GM21381 (cell line): ENCODE data around the gene ATAD3A.
"Not testable (repeated sequence)": the region's sequence is repeated elsewhere in the genome, so short reads cannot be mapped to it uniquely, and the experiment has no call there.

Source experiments
- ATAC-seq: cut with Tn5 transposase; IDR thresholded peaks from one replicate; pipeline ENCODE4 v1.9.1; 2021; ENCODE audit warnings: mild to moderate bottlenecking, moderate library complexity; ENCODE audit not compliant: unreplicated experiment

ATAD3A gene

DNA sequence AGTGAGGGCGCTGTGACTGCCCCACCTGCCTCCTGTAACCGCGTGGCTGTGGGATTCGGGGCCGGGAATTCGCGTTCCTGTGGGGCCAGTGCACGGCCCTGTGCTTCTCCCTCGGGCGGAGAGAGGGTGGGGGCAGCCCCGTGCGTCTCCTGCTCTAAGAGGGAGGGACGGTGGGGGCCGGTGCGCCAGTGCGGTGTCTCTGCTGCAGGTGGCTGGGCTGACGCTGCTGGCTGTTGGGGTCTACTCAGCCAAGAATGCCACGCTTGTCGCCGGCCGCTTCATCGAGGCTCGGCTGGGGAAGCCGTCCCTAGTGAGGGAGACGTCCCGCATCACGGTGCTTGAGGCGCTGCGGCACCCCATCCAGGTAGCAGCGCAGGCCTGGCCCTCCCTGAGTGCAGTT lies 10.6 kb downstream of the ATAD3A start:
- ATAC-seq, result not testable (repeated sequence)

- not testable (repeated sequence) for ATAC-seq
These were observed 11.3 kb downstream of the ATAD3A start for GRCh38 chr1:1523226-1523625.

DNA sequence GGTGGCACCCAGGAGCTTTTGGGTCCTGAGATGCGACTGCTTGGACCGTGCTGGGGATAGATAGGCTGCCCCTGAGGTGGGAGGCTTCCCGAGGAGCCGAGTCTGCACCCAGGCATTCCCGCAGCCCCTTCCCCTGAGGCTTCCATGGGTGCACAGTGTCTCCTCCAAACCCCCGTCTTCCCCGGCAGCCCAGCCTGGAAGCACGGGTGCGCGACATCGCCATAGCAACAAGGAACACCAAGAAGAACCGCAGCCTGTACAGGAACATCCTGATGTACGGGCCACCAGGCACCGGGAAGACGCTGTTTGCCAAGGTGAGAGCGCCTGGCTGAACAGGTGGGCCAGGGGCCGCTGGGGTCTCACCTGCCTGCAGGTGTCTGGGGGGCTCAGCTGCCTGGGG lies 11.7 kb downstream of the ATAD3A start:
- not testable (repeated sequence) for ATAC-seq

DNA sequence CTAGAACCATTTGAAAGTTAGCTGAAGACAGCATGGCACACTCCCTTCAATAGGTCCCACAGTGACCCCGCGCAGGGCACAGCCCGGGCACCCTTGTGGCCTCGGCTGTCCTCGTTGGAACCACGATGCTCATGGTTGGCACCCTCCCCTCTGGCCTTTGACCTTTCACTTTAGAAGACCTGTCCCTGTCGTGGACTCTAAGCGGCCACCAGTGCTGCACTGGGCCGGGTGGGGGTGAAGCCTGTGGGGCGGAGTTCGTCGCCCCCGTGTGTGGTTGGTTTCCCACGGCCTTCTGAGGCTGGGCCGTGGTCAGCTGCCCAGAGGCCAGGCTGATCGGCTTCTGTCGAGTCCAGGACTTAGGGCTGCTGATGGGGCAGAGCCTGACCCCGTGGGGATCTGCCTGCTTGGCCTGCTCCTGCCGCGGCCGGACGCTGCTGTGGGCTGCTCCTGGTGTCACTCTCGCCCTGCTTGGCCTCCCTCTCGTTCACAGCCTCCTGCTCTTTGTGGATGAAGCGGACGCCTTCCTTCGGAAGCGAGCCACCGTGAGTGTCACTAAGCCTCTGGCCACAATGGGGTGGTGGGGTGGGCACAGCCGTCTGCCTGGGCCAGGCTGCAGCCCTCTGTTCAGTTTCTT lies 12.9 kb downstream of the ATAD3A start:
- not testable (repeated sequence) for ATAC-seq

DNA sequence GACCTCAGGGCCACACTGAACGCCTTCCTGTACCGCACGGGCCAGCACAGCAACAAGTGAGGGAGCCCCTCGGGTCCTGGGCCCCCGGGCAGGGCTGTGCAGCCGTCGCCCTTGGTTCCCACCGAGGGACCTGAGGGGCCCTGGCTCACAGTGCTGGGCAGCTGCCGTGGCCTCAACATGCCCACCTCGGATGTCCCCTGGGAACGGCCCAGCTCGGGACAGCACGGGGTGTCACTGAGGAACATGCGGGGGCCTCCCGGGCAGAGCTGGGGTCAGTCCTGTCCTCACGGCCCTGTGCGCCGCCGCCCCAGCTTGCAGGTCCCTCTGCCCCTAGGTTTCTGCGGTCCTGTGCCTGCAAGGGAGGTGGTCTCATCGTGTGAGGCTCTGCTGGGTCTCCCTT lies 14.5 kb downstream of the ATAD3A start:
- not testable (repeated sequence) for ATAC-seq

DNA sequence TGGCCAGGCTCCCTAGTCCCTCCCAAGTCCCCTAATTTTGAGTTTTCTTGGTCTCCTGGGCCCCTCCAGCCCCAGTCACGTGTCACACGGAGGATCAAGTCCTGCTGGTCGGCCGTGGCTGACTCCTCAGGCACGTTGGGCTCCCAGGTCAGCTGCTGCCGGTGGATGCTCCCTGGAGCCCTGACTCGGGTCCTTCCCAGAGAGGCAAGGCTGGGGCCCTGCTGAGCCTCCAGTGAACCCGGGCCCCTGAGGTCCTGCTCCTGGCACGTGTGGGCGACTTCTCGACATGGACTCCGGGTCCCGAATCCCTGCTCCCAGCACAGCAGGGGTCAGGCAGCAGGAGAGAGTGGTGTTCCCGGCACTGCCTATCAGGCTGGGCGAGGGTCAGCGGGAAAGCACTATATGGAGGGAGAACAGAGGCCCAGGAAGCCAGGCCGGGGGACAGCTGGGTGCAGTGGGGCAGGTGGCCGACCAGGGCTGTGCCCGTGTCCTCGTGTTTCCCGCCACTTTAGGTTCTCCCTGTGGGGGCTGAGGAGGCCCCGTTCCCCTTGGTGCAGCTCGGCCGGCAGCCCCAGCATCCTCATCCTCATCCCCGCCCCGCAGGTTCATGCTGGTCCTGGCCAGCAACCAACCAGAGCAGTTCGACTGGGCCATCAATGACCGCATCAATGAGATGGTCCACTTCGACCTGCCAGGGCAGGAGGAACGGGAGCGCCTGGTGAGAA lies 15.3 kb downstream of the ATAD3A start:
- no peak for ATAC-seq

GRCh38 chr1:1528301-1529267 lies 16.6 kb downstream of the ATAD3A start:
- no peak for ATAC-seq

- no peak for ATAC-seq
These were observed 17.4 kb downstream of the ATAD3A start for GRCh38 chr1:1529321-1529720.

- ATAC-seq, result no peak
These were observed 18.0 kb downstream of the ATAD3A start for GRCh38 chr1:1529936-1530335.

DNA sequence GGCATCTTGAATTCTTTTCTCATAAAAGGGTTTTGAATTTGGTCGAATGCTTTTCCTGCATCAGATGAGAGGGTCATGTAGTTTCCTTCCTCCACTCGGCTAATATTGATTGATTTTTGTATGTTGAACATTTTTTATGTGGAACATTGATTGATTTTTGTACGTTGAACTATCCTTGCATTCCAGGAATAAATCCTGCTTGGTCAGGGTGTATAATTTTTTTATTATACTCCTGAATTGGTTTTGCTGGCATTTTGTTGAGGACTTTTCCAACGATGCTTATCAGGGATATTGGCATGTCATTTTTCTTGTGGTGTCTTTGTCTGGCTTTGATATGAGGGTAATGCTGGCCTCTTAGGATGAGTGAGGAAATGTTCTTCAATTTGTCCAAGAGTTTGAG lies 20.0 kb downstream of the ATAD3A start:
- ATAC-seq, result no peak

GRCh38 chr1:1533176-1533893 lies 21.4 kb downstream of the ATAD3A start:
- not testable (repeated sequence) for ATAC-seq

DNA sequence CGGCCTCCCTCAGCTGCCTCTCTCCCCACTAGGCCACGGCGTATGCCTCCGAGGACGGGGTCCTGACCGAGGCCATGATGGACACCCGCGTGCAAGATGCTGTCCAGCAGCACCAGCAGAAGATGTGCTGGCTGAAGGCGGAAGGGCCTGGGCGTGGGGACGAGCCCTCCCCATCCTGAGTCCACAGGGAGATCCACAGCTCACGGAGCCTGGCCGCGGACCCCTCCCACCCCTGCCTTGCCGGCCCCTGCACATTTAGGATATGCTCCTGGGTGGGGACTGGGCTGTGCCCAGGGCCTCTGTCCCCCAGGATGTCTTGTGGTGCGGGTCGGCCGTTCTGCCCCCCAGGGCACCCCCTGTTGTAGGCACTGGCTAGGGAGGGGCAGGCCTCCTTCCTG lies 21.9 kb downstream of the ATAD3A start:
- ATAC-seq, result not testable (repeated sequence)

- ATAC-seq, result no peak
These were observed 22.6 kb downstream of the ATAD3A start for GRCh38 chr1:1534401-1535154.

GRCh38 chr1:1535201-1536018 lies 23.4 kb downstream of the ATAD3A start:
- ATAC-seq, result no peak

DNA sequence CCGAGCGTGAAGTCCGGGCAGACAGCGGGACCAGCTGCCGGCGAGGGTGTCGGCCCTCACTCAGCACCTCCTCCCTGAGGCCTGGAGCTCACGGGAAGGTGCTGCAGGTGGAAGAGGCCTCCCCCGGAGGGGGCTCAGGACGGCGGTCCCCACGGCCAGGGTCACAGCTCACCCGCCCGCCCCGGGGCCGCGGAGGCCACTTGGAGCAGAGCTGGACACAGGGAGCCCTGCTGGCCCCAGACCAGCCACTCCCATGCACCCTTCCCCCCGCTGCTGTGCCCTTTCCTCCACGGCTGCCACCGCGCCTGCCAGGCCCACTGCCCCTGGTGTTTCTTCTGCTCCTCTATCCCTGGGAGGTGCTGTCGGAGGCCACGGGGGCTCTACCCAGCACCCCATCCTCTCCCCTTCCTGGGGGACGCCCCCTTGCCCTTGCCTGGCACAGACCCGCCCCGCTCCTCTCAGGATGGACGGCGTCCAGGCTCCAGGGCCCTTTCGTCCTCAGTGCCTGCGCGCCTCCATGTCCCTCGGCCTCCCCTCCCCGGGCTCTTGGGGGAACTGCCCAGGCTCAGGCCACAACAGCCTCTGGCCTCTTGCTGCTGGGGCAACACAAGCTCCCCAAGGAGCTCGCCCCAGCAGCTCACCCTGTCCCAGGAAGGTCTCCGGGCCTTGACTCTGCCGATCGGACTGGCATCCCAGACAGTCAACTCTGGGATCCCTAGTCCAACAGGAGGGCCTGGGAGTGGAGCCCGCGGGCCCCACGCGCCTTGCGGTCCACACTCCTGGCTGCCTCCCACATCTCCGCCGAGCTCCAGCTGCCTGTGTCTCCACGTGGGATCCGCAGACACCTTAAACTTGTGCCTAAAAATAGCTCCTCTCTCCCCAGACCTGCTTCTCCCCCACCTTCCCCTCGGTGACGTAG lies 24.3 kb downstream of the ATAD3A start:
- no peak for ATAC-seq

DNA sequence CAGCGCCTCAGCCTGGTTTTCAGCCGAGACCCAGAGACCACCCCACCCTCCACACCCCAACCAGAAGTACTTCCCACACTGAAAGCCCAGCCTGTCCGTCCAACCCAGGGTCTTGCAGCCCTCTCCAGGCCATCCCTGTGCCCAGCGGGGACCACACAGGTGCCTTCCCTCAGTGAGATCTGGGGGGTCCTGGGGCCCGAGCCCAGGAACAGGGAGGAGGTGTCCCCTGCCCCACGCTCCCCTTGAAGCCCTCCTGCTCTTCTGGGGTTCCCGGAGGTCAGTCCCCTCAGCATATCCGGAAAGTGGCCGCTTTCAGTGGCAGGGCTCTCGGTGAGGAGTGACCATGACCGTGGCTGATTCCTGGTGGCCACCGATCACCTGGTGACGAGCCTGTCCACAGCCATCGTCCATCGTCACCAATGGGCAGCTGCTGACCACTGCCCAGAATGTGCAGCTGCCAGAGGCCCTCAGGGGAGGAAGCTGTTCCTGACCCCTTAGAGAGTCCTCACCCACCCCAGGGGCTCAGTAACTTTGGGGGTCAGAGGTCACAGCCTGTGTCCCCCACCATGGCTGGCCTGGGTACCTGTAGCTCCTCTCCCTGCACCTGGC lies 25.1 kb downstream of the ATAD3A start:
- no peak for ATAC-seq

GRCh38 chr1:1537626-1538250 lies 25.8 kb downstream of the ATAD3A start:
- no peak for ATAC-seq
